Keratinocyte (primary cell): ENCODE results near the gene SS18L1.

Source experiments
- CTCF ChIP-seq, 3 experiments: IDR thresholded peaks in 1 of 3; conservative IDR thresholded peaks in 1 of 3; optimal IDR thresholded peaks in 1 of 3; 2 replicates in 2 of 3; 3 replicates in 1 of 3; pipeline versions ENCODE3 to v1.5.1; 2011; ENCODE audit warnings: low read length in 3 of 3, mild to moderate bottlenecking in 3 of 3, moderate library complexity in 2 of 3, control low read depth in 1 of 3, inconsistent platforms in 1 of 3; ENCODE audit not compliant: insufficient read depth in 2 of 3; ENCODE audit errors: extremely low read depth in 1 of 3
- EZH2 ChIP-seq: IDR thresholded peaks from one replicate; pipeline ENCODE4 v1.6.1; 2012; ENCODE audit warnings: inconsistent platforms, mild to moderate bottlenecking, low read length, moderate library complexity

- no peak for TF ChIP-seq CTCF (optimal IDR thresholded peaks at IDR 0.05 in 1 of 3, IDR thresholded peaks at IDR 0.05 in 1 of 3, conservative IDR thresholded peaks at IDR 0.05 in 1 of 3; ENCODE audit: extremely low read depth in 1 of 3, insufficient read depth in 2 of 3, low read length in 3 of 3)
- no peak for TF ChIP-seq EZH2
Observed at GRCh38 chr20:62182469-62183425, 39.2 kb downstream of the SS18L1 start, which contains the start of gene MTG2.
